Epithelial cell of proximal tubule (primary cell): ENCODE data around the gene SLC22A16. TPM values are rescaled to one million over a fixed set of nuclear protein-coding genes. Genes with fewer than 3 reads are reported as not detected.

Experiments used
- DNase-seq: peaks from one replicate; pipeline ENCODE4 v3.0.0-alpha.2; 2011; ENCODE audit warnings: low read depth
- H3K4me3 ChIP-seq: 2 replicates; pipeline ENCODE4 v1.5.1; 2011; ENCODE audit warnings: low read depth, mild to moderate bottlenecking, low read length
- total RNA-seq: library from RNA; depleted of rRNA; stranded (reverse); fragments of >200 nt; gene quantifications from 2 replicates; pipeline ENCODE4 v1.2.3, GENCODE V29; 2015
- TF ChIP-seq, protein P1 (sequence below): conservative IDR thresholded peaks from 2 replicates; pipeline ENCODE4 v1.5.1; 2012; ENCODE audit warnings: low read depth, mild to moderate bottlenecking, low read length

Gene SLC22A16
- total RNA-seq, 1 donor from 2014 or later, result not detected

GRCh38 chr6:110410511-110410910 is 65.9 kb downstream of the SLC22A16 start:
- TF ChIP-seq, protein P1, sequence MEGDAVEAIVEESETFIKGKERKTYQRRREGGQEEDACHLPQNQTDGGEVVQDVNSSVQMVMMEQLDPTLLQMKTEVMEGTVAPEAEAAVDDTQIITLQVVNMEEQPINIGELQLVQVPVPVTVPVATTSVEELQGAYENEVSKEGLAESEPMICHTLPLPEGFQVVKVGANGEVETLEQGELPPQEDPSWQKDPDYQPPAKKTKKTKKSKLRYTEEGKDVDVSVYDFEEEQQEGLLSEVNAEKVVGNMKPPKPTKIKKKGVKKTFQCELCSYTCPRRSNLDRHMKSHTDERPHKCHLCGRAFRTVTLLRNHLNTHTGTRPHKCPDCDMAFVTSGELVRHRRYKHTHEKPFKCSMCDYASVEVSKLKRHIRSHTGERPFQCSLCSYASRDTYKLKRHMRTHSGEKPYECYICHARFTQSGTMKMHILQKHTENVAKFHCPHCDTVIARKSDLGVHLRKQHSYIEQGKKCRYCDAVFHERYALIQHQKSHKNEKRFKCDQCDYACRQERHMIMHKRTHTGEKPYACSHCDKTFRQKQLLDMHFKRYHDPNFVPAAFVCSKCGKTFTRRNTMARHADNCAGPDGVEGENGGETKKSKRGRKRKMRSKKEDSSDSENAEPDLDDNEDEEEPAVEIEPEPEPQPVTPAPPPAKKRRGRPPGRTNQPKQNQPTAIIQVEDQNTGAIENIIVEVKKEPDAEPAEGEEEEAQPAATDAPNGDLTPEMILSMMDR, result no peak
- no peak overlapping the region for H3K4me3 ChIP-seq
- DNase-seq, result no peak

- no peak overlapping the region for H3K4me3 ChIP-seq
- no peak for DNase-seq
- TF ChIP-seq, protein P1, result no peak
Observed at GRCh38 chr6:110409794-110410193, 66.6 kb downstream of the SLC22A16 start.

DNA sequence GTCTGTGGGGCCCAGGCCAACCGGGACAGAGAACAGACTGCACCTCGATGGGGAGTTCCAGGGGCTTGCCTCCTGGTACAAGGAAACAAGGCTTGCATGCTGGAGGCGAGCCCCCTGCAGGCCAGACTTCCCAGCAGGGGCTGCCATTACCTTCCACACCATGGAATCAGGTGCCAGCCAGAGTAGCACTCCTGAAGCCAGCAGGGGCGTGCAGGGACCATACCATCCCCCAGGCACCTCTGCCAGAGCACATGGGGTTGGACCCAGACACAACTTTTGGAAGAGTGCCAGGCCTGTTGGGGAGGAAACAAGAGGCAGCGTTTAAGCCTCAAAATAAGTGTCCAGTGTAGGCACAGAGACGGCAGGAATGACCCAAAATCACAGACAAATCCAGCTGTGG is 67.5 kb downstream of the SLC22A16 start:
- no peak for DNase-seq
- TF ChIP-seq, protein P1, result no peak

DNA sequence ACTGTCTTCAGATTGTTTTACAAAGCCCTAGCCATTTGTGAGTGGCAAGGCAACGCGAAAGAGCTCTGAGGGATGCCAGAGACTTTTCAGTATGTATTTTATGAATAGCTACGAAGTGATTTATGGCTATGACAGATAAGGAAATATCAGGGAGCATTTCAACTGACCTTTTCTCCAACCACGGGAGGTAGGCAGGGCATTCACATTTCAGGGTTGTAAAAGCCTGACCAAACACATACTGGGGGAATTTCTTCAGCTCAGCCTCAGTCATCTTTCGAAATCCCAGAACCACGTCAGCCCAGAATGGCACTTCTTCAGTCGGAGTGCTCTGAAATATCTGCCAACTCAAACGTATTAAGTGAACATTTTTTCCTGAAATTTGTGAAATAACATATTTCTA is 71.8 kb downstream of the SLC22A16 start:
- TF ChIP-seq, protein P1, result no peak
- no peak for DNase-seq
- no peak overlapping the region for H3K4me3 ChIP-seq

More for the DNA sequence above, 67.5 kb downstream of the SLC22A16 start:
- no peak overlapping the region for H3K4me3 ChIP-seq

GRCh38 chr6:110401585-110402176 is 74.7 kb downstream of the SLC22A16 start:
- DNase-seq, result no peak
- no peak overlapping the region for H3K4me3 ChIP-seq
- TF ChIP-seq, protein P1, result no peak

DNA sequence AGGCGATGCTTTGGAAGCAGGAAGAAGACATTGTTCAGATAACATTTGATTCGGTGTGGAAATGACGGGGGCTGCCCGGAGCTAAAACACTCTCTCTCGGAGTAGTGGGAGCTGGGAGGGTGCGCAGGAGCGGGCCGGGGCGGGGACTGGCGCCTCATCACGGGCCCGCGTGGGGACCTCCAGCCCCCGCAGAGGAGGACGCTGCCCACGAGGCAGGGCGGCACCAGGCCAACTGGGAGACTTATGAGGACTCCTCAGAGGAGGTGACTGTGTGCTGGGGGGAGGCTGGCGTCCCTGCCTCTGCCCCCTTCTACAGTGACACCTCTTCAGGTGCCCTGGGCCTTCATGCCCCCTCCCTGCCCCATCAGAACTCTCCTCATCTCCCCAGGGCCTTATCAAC is 76.2 kb downstream of the SLC22A16 start:
- DNase-seq, result no peak
- peak overlapping the region; percentile 30 for H3K4me3 ChIP-seq
- TF ChIP-seq, protein P1, result no peak

- TF ChIP-seq, protein P1, result no peak
- no peak for DNase-seq
- peak overlapping the region; percentile 30 for H3K4me3 ChIP-seq
Observed at GRCh38 chr6:110399219-110400071, 77.0 kb downstream of the SLC22A16 start.
